DND-41 (cell line): ENCODE results near the gene MAN1B1.

ENCODE experiments used
- ATAC-seq: fragments of 200-7000 bp; cut with Tn5 transposase; 3 replicates; pipeline ENCODE4 v1.9.1; 2021; ENCODE audit warnings: low read depth; ENCODE audit not compliant: insufficient read depth
- DNase-seq: peaks from one replicate; pipeline ENCODE4 v3.0.0-alpha.2; 2020
- H2AFZ ChIP-seq: 2 replicates; pipeline ENCODE4 v1.6.0; 2012; ENCODE audit warnings: low read depth, low read length
- H3K27ac ChIP-seq: 2 replicates; pipeline ENCODE4 v1.5.1; 2012; ENCODE audit warnings: low read length, inconsistent platforms
- H3K27me3 ChIP-seq: fragments of 200-600 bp; sonication (generic); 2 replicates; pipeline ENCODE4 v1.6.0; 2012; ENCODE audit warnings: low read length, mild to moderate bottlenecking, inconsistent platforms; ENCODE audit not compliant: insufficient read depth, poor library complexity
- H3K36me3 ChIP-seq: 2 replicates; pipeline ENCODE4 v1.5.1; 2012; ENCODE audit warnings: low read length, inconsistent platforms; ENCODE audit not compliant: insufficient read depth
- H3K4me1 ChIP-seq: 2 replicates; pipeline ENCODE4 v1.5.1; 2012; ENCODE audit warnings: mild to moderate bottlenecking, low read length; ENCODE audit not compliant: insufficient read depth
- H3K4me2 ChIP-seq: 2 replicates; pipeline ENCODE4 v1.6.0; 2012; ENCODE audit warnings: mild to moderate bottlenecking, moderate library complexity, low read length, inconsistent platforms; ENCODE audit not compliant: insufficient read depth
- H3K4me3 ChIP-seq, 2 experiments: fragments of 200-600 bp in 1 of 2; shearing (Covaris generic) in 1 of 2; 2 replicates each; pipeline ENCODE4 v1.5.1; 2012 to 2016; ENCODE audit warnings: inconsistent platforms in 2 of 2, low read length in 2 of 2, mild to moderate bottlenecking in 2 of 2, low read depth in 1 of 2, moderate library complexity in 1 of 2
- H3K79me2 ChIP-seq: 2 replicates; pipeline ENCODE4 v1.6.0; 2012; ENCODE audit warnings: low read length, inconsistent platforms; ENCODE audit not compliant: insufficient read depth
- H3K9ac ChIP-seq: 2 replicates; pipeline ENCODE4 v1.6.0; 2012; ENCODE audit warnings: low read depth, mild to moderate bottlenecking, inconsistent platforms, low read length, moderate library complexity
- H3K9me3 ChIP-seq: 2 replicates; pipeline ENCODE4 v1.5.1; 2012; ENCODE audit warnings: low read length, moderate library complexity, mild to moderate bottlenecking, inconsistent platforms; ENCODE audit not compliant: insufficient read depth, severe bottlenecking
- H4K20me1 ChIP-seq: 2 replicates; pipeline ENCODE4 v1.6.0; 2012; ENCODE audit warnings: low read length; ENCODE audit not compliant: insufficient read depth
- EZH2 ChIP-seq: IDR thresholded peaks from 3 replicates; pipeline ENCODE4 v1.6.1; 2012; ENCODE audit warnings: borderline replicate concordance, low read depth, mild to moderate bottlenecking, moderate library complexity, low read length, inconsistent platforms; ENCODE audit not compliant: severe bottlenecking
- TF ChIP-seq, protein P1 (sequence below): IDR thresholded peaks from 2 replicates; pipeline ENCODE4 v1.5.1; 2012; ENCODE audit warnings: borderline replicate concordance, low read length, moderate library complexity, mild to moderate bottlenecking; ENCODE audit not compliant: poor library complexity, severe bottlenecking; ENCODE audit errors: extremely low read depth

Gene MAN1B1

DNA sequence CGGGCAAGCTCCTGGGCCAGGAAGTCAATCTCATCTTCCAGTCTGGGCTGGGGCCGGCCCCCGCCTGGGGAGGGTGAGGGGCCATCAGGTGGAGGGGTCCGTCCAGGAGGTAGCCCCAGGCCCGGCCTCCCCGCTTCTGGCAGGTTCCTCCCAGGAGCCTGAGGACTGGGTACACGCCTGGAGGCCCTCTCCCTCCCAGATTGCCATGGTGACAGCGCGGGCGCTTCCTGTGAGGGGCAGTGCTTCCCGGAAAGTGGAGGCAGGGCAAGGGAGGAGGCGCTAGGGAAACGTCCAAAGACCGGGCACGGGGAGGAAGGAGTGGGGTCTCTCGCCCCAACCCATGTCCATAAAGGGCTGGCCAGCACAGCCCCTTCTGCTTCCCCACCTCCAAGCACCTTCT is 45.7 kb upstream of the MAN1B1 start:
- Histone ChIP-seq H3K4me3 (no peak overlapping the region), H4K20me1 (peaks cover 25% of the 10 kb centered on the region), H3K9ac (no peak overlapping the region), H3K4me1 (no peaks in the 10 kb centered on the region), H3K4me2 (no peak overlapping the region), H3K27ac (no peak overlapping the region), H3K79me2 (no peaks in the 10 kb centered on the region), H2AFZ (no peak overlapping the region), H3K9me3 (no peaks in the 10 kb centered on the region), H3K36me3 (no peaks in the 10 kb centered on the region), H3K27me3 (peaks cover 24% of the 10 kb centered on the region)
- no peak for DNase-seq
- no peak for ATAC-seq
- no peak for TF ChIP-seq EZH2
- TF ChIP-seq, protein P1, sequence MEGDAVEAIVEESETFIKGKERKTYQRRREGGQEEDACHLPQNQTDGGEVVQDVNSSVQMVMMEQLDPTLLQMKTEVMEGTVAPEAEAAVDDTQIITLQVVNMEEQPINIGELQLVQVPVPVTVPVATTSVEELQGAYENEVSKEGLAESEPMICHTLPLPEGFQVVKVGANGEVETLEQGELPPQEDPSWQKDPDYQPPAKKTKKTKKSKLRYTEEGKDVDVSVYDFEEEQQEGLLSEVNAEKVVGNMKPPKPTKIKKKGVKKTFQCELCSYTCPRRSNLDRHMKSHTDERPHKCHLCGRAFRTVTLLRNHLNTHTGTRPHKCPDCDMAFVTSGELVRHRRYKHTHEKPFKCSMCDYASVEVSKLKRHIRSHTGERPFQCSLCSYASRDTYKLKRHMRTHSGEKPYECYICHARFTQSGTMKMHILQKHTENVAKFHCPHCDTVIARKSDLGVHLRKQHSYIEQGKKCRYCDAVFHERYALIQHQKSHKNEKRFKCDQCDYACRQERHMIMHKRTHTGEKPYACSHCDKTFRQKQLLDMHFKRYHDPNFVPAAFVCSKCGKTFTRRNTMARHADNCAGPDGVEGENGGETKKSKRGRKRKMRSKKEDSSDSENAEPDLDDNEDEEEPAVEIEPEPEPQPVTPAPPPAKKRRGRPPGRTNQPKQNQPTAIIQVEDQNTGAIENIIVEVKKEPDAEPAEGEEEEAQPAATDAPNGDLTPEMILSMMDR, result no peak

DNA sequence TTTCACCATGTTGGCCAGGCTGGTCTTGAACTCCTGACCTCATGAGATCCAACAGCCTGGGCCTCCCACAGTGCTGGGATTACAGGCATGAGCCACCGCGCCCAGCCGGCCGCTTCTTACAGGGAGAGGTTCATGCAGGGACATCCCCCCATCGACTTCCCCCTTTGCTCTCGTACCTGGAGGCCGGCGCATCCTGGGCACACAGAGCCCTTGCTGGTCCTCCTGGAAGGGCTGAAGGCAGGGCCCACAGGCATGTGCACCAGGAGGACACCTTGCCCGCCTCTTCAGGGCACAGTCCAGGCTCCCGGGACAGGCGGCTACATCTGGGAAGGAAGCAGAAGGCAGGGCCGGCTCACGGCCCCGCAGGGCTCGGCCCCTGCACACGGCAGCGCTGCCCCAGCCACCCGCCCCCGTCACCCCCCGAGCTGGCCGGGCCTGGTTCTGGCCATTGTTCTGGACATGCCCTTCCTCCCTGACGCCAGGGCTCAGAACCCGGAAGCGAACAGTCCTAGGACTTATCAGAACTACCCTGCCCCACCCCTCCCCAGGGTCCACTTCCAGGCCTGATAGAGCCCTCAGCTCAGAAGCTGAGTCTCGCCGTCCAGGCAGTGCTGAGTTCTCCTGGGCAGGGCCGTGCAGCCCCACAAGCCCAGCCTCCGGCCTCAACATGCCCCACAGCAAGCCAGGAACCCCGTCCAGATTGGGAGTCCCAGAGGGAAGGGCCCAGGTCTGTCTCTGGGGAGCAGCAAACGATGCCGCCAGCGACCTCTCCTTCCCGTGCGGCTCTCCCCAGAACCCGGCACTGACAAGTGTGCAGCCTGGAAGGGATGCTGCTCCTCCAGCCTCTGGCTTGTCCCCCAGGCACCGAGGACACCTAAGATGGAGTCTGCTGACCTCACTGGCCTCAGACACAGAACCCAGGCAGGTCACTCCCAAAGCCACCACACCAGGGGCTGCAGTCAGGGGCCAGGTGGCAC is 43.7 kb upstream of the MAN1B1 start:
- DNase-seq (no peak), ATAC-seq (no peak)
- no peak for TF ChIP-seq EZH2
- TF ChIP-seq, protein P1, result no peak
- Histone ChIP-seq H3K27me3 (peaks cover 28% of the 10 kb centered on the region), H3K27ac (no peak overlapping the region), H3K79me2 (no peaks in the 10 kb centered on the region), H3K9me3 (no peaks in the 10 kb centered on the region), H3K4me3 (no peak overlapping the region), H2AFZ (no peak overlapping the region), H3K9ac (no peak overlapping the region), H4K20me1 (peaks cover 26% of the 10 kb centered on the region), H3K4me1 (no peaks in the 10 kb centered on the region), H3K36me3 (no peaks in the 10 kb centered on the region), H3K4me2 (no peak overlapping the region)

DNA sequence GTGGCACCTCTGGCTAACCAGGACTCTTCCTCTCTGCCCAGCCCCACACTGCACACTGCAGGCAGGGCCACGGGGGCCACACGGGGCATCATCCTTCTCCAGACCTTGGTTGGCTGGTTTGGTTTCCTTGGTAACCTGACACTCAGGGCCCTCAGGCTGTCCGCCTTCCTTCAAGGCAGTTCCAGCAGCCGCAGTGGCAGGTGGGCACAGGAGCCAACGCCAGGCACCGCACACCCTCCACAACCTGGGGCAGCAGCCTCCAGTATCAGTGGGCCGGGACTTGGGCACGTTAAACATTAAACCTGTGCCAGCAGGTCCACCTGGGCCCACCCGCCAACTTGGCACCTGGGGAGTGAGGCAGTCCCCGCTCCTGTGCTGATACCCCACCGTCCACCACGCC is 42.7 kb upstream of the MAN1B1 start:
- DNase-seq (no peak), ATAC-seq (no peak)
- peaks cover 23% of the 10 kb centered on the region for H4K20me1 ChIP-seq
- no peak overlapping the region for H3K9ac ChIP-seq
- no peaks in the 10 kb centered on the region for H3K79me2 ChIP-seq
- no peak overlapping the region for H3K27ac ChIP-seq
- no peaks in the 10 kb centered on the region for H3K4me1 ChIP-seq
- no peak overlapping the region for H3K4me3 ChIP-seq
- no peak overlapping the region for H3K4me2 ChIP-seq
- no peaks in the 10 kb centered on the region for H3K36me3 ChIP-seq
- TF ChIP-seq, protein P1, result no peak
- TF ChIP-seq EZH2, result no peak
- peaks cover 28% of the 10 kb centered on the region for H3K27me3 ChIP-seq
- H2AFZ ChIP-seq, result no peak overlapping the region
- no peaks in the 10 kb centered on the region for H3K9me3 ChIP-seq
